ENCODE data around the gene CTSW. TPM values are rescaled to one million over a fixed set of nuclear protein-coding genes. Genes with fewer than 3 reads are reported as not detected.

Gene CTSW
- total and polyA plus RNA-seq, 2 of the 4 experiments (the other 2 are of a cell fraction), result 0.07 to 0.18 TPM

DNA sequence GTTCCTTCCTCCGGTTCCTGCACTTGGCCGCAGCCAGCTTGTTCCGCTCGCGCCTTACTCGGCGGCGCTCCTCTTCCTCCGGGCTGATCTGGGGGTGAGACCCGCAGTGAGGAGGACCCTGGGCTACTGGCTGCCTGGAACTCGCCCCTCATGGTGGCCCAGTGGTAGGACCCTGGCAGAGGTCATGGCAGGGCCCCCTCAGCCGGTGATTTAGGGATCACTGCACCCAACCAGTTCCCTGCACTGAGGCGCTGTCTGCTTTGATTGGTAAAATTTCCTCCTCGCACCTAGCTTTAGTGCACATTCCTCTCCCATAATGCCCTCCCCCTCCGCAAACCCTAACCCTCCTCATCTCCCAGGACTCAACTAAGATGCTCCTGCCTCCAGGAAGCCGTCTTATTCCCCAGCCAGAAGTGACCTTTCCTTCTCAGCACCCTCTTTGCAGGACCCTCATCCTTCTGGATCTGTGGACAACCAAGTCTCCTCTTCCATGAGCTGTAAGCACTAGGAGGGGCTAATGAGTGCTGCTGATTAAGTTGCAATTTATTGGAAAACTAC lies 14.5 kb downstream of the CTSW start:
- no peak overlapping the region for H4K5ac ChIP-seq (ENCODE audit: low read depth, low read length)
- no peak for DNase-seq
- in situ Hi-C loops (cut with MboI; ENCODE audit: low sequenced_read_pairs) (loop anchor here (5.0 kb wide), 1 partner anchor 68 kb away; the partner anchor contains the start of gene SART1), intact Hi-C loops (cut with micrococcal nuclease) (no loop called here), dilution Hi-C loops (cut with HindIII; ENCODE audit: low sequenced_read_pairs, unreplicated experiment) (no loop called here)
- H2BK20ac ChIP-seq (ENCODE audit: low read depth, low read length), result no peak overlapping the region
- ChIA-PET POLR2A (ENCODE audit: unreplicated experiment) (interaction anchor here (0.7 kb wide), 1 partner anchor 1376 kb away, joined by 5 read pairs; no protein-coding TSS in a partner anchor), CTCF (interaction anchor here (0.6 to 0.7 kb wide), 2 partner anchors 34 to 43 kb away, joined by 3 read pairs; no protein-coding TSS in a partner anchor)
- peaks cover 84% of the 10 kb centered on the region for H4K20me1 ChIP-seq (ENCODE audit: insufficient read depth, low read length)
- H2BK120ac ChIP-seq (ENCODE audit: low read depth, low read length), result no peak overlapping the region
- H2BK15ac ChIP-seq (ENCODE audit: low read depth, low read length), result no peak overlapping the region
- no peaks in the 10 kb centered on the region for H3K9me3 ChIP-seq (ENCODE audit: control insufficient read depth, insufficient read depth, low read length)
- no peak overlapping the region for H3K18ac ChIP-seq (ENCODE audit: low read depth, low read length)
- H2AK9ac ChIP-seq (replicated peaks; ENCODE audit: low read depth, low read length, poor library complexity), result peak overlapping the region; percentile 76
- peak overlapping the region; percentile 40 for H2BK5ac ChIP-seq (ENCODE audit: low read depth, low read length, poor library complexity, severe bottlenecking)
- H3K9me1 ChIP-seq (ENCODE audit: insufficient read depth, low read length), result 0 out of 2 replicates have a peak, but pooled peaks cover 4% of the 10 kb centered on the region
- peak overlapping the region; percentile 60 for H3K27ac ChIP-seq (ENCODE audit: insufficient read depth, low read length)
- peak overlapping the region; percentile 38 for H3K9ac ChIP-seq (ENCODE audit: low read depth, low read length)
- no TSS peak for BruUV-seq (replicated peaks)
- TF ChIP-seq POLR2A (IDR thresholded peaks at IDR 0.05; ENCODE audit: low read depth, low read length), result peak; percentile 52
- TF ChIP-seq SMC3 (IDR thresholded peaks at IDR 0.05; ENCODE audit: low read depth, low read length), result no peak
- TF ChIP-seq MAZ (IDR thresholded peaks at IDR 0.05; ENCODE audit: borderline replicate concordance, low read depth, low read length), result peak; percentile 27; the same call in 1 of the 2 replicates
- H3K4me2 ChIP-seq (ENCODE audit: low read depth, low read length), result no peak overlapping the region
- peaks cover 40% of the 10 kb centered on the region for H3K4me1 ChIP-seq (ENCODE audit: control insufficient read depth, insufficient read depth, low read length)
- no peaks in the 10 kb centered on the region for H3K27me3 ChIP-seq (ENCODE audit: control insufficient read depth, insufficient read depth, low read length)
- 0 out of 2 replicates have a peak overlapping the region, but pooled peaks have one; percentile 22 for H3K56ac ChIP-seq (ENCODE audit: extremely low read depth, insufficient read depth, low read length)
- peak overlapping the region; percentile 83 for H3K23ac ChIP-seq (ENCODE audit: low read depth, low read length)
- 0 out of 2 replicates have a peak overlapping the region, but pooled peaks have one; percentile 29 for H4K91ac ChIP-seq (ENCODE audit: insufficient read depth, low read depth, low read length)
- peak overlapping the region; percentile 74; the same call in 1 of the 2 replicates for H3K14ac ChIP-seq (replicated peaks; ENCODE audit: low read depth, low read length)
- peaks cover 46% of the 10 kb centered on the region for H3K36me3 ChIP-seq (ENCODE audit: control insufficient read depth, insufficient read depth, low read length)
- H2AK5ac ChIP-seq (ENCODE audit: low read depth, low read length), result peak overlapping the region; percentile 14; the same call in 1 of the 2 replicates
- no peak for ATAC-seq (ENCODE audit: low read depth)
- 70% methylated on average over 6 of the region's 16 CpGs; no CpG with 5 or more reads in 1 of the 2 experiments for WGBS, 2 experiments (ENCODE audit: extremely low coverage in 2 of 2, insufficient read length in 1 of 2)
- H2AFZ ChIP-seq (replicated peaks; ENCODE audit: low read length, poor library complexity), result no peak overlapping the region
- peaks cover 0 to 24% of the 10 kb centered on the region in 2 experiments; a peak in 2 of 4 replicates for H3K79me1 ChIP-seq (ENCODE audit: low read depth in 1 of 2, low read length in 2 of 2)
- H3K4ac ChIP-seq (ENCODE audit: low read depth, low read length), result peak overlapping the region; percentile 66; the same call in 1 of the 2 replicates
- peak overlapping the region in 1 of 2 experiments; percentile 24; a peak in 1 of 4 replicates for H4K8ac ChIP-seq (ENCODE audit: low read depth in 2 of 2, low read length in 2 of 2)
- H3K4me3 ChIP-seq (ENCODE audit: insufficient read depth, low read depth, low read length), result no peak overlapping the region

Data from IMR-90 (cell line).